Measurements from ENCODE around the gene TRIM66. TPM values are rescaled to one million over a fixed set of nuclear protein-coding genes. Genes with fewer than 3 reads are reported as not detected.

TRIM66 gene
- total RNA-seq, 2 experiments from 2014 or later: 24.7 to 28.4 TPM

DNA sequence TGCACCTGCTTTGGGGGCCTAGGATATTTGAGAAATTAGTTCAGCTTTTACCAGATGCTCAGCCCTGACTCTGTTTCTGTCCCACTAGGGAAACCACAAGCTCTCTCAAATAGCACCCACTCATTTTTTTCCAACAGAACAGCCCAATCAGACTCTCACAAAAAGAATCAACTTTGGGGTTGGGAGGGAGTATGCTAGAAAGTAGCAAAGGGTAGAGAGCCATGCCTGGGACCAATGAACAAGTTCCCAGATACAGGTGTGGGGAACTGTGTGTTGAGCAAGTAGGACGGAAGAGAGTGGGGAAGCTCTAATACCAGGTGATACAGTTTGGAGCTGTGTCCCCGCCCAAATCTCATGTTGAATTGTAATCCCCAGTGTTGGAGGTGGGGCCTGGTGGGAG lies 41.1 kb downstream of the TRIM66 start:
- DNase-seq: peak; percentile 16
- intact Hi-C loops (cut with micrococcal nuclease): no loop called here
- H3K4me3 Mint-ChIP-seq: no peak overlapping the region
- POLR2A ChIA-PET: no interaction called here
- CTCF ChIA-PET: no interaction called here
- peaks cover 5% of the 10 kb centered on the region for H3K9me3 Mint-ChIP-seq
- peaks cover 58% of the 10 kb centered on the region for H3K36me3 Mint-ChIP-seq (ENCODE audit: low read depth)
- H3K27ac Mint-ChIP-seq: peak overlapping the region; percentile 36
- H3K27me3 Mint-ChIP-seq: no peaks in the 10 kb centered on the region
- TF ChIP-seq, protein P1, sequence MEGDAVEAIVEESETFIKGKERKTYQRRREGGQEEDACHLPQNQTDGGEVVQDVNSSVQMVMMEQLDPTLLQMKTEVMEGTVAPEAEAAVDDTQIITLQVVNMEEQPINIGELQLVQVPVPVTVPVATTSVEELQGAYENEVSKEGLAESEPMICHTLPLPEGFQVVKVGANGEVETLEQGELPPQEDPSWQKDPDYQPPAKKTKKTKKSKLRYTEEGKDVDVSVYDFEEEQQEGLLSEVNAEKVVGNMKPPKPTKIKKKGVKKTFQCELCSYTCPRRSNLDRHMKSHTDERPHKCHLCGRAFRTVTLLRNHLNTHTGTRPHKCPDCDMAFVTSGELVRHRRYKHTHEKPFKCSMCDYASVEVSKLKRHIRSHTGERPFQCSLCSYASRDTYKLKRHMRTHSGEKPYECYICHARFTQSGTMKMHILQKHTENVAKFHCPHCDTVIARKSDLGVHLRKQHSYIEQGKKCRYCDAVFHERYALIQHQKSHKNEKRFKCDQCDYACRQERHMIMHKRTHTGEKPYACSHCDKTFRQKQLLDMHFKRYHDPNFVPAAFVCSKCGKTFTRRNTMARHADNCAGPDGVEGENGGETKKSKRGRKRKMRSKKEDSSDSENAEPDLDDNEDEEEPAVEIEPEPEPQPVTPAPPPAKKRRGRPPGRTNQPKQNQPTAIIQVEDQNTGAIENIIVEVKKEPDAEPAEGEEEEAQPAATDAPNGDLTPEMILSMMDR (IDR thresholded peaks at IDR 0.05): no peak
- H3K4me1 Mint-ChIP-seq (ENCODE audit: low read depth): peaks cover 11% of the 10 kb centered on the region
- no peak for ATAC-seq

DNA sequence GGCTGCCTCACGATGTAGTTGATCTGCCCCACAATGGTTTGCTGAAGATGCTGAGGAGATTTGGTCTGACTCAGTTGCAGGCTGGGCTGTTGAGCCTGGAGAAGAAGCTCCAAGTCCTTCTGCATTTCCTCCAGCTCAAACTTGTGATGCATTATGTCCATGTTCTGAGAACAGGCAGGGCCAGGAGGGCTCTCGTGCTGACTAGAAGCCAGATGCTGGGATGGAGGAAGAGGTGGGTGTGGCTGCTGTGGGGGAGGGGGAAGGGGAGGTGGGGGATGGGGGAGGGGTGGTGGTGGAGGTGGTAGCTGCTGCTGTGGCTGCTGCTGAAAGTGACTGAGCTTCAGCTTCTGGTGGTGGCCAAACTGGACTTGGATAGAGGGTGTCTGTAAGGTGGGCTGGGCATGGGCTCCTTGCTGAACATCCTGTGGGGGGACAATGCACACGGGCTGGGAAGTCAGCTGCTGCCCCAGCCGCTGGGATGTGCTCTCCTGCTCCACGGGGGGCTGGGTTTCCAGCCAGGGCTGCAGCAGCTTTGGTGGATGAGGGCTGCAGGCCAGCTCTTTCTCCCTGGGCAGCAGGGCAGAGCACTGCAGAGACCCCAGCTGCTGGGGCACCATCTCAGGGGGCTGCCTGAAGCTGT lies 42.1 kb downstream of the TRIM66 start:
- Mint-ChIP-seq H3K9me3 (peaks cover 5% of the 10 kb centered on the region), H3K36me3 (ENCODE audit: low read depth) (peaks cover 64% of the 10 kb centered on the region), H3K4me1 (ENCODE audit: low read depth) (peaks cover 11% of the 10 kb centered on the region), H3K27me3 (no peaks in the 10 kb centered on the region), H3K27ac (no peak overlapping the region), H3K4me3 (no peak overlapping the region)
- CTCF ChIA-PET: interaction anchor here (1.3 to 1.5 kb wide), 2 partner anchors 9 to 12 kb away, joined by 4 read pairs; no protein-coding TSS in a partner anchor
- intact Hi-C loops (cut with micrococcal nuclease): no loop called here
- TF ChIP-seq, protein P1 (IDR thresholded peaks at IDR 0.05): no peak
- ATAC-seq (no peak), DNase-seq (no peak)
- POLR2A ChIA-PET: interaction anchor here (1.0 to 1.6 kb wide), 2 partner anchors 35 to 42 kb away, joined by 3 to 4 read pairs; no protein-coding TSS in a partner anchor

DNA sequence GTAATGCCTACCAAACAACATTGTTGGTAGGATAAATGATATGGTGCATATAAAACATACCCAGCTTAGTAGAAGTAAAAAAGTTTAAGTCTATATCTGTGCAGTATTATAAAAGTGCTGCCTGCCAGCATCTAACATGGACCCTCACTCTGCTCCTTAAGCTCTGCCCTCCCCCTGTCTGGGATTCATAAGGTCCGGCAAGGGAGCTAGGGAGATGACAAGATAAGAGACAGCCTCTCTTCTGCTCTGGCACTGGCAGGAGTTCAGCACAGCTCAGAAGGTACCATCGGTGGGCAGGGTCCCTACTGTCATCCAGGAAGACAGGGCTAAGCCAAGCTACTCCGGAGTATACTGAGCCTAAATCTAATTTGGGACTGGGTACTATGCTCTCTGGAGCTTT lies 42.8 kb downstream of the TRIM66 start:
- no peaks in the 10 kb centered on the region for H3K27me3 Mint-ChIP-seq
- no peak overlapping the region for H3K4me3 Mint-ChIP-seq
- TF ChIP-seq, protein P1 (IDR thresholded peaks at IDR 0.05): no peak
- peaks cover 64% of the 10 kb centered on the region for H3K36me3 Mint-ChIP-seq (ENCODE audit: low read depth)
- peaks cover 11% of the 10 kb centered on the region for H3K4me1 Mint-ChIP-seq (ENCODE audit: low read depth)
- H3K27ac Mint-ChIP-seq: no peak overlapping the region
- ChIA-PET POLR2A (interaction anchor here (1.6 kb wide), 1 partner anchor 42 kb away, joined by 4 read pairs; no protein-coding TSS in a partner anchor), CTCF (interaction anchor here (0.8 to 1.5 kb wide), 3 partner anchors 8 to 11 kb away, joined by 3 to 4 read pairs (median 4); no protein-coding TSS in a partner anchor)
- DNase-seq (no peak), ATAC-seq (no peak)
- intact Hi-C loops (cut with micrococcal nuclease): no loop called here
- H3K9me3 Mint-ChIP-seq: peaks cover 5% of the 10 kb centered on the region

DNA sequence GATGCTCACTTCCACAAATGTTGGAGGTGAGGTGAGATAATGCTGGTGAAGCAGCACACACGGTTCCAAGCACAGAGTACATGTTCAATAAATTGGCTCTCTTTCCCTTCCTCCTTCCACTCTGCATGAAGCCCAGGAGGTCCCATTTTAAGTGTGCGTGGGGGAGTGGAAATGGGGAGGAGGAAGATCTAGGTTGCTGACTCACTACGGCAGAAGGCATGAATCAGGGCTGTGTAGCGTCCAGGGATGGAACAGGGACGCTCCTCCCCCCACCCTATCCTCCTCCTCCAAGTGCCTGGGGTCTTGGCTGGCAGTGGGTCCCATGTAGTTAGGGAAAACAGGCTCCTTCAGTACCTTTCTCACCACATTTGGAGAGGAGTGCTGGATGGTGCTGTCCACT lies 44.2 kb downstream of the TRIM66 start:
- Mint-ChIP-seq H3K27me3 (no peaks in the 10 kb centered on the region), H3K4me1 (ENCODE audit: low read depth) (peaks cover 11% of the 10 kb centered on the region), H3K36me3 (ENCODE audit: low read depth) (peaks cover 69% of the 10 kb centered on the region), H3K4me3 (no peak overlapping the region), H3K27ac (no peak overlapping the region), H3K9me3 (peaks cover 5% of the 10 kb centered on the region)
- TF ChIP-seq, protein P1 (IDR thresholded peaks at IDR 0.05): no peak
- intact Hi-C loops (cut with micrococcal nuclease): no loop called here
- ChIA-PET CTCF (no interaction called here), POLR2A (no interaction called here)
- ATAC-seq (no peak), DNase-seq (no peak)

DNA sequence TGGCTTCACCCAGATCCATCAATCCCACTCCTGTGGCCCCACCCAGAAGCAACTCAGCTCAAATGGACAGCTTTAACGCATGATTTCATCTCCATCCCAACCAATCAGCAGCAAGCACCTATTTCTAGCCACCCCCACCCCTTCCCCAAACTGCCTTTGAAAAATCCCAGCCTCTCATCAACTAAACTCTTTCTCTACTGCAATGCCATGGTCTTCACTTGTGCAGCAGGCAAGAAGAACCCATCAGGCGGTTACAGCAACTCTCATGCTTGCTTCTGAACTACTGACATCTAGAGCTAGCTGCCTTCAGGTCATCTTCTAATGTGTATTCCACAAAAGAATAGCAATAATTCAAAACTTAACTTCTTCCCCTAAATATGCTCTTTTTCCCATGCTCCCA lies 46.3 kb downstream of the TRIM66 start:
- intact Hi-C loops (cut with micrococcal nuclease): no loop called here
- no peak for DNase-seq
- TF ChIP-seq, protein P1 (IDR thresholded peaks at IDR 0.05): no peak
- CTCF ChIA-PET: no interaction called here
- POLR2A ChIA-PET: no interaction called here
- peaks cover 57% of the 10 kb centered on the region for H3K36me3 Mint-ChIP-seq (ENCODE audit: low read depth)
- H3K27ac Mint-ChIP-seq: no peak overlapping the region
- no peak overlapping the region for H3K4me3 Mint-ChIP-seq
- no peaks in the 10 kb centered on the region for H3K27me3 Mint-ChIP-seq
- no peak for ATAC-seq
- peaks cover 1% of the 10 kb centered on the region for H3K4me1 Mint-ChIP-seq (ENCODE audit: low read depth)
- peaks cover 5% of the 10 kb centered on the region for H3K9me3 Mint-ChIP-seq

All from activated CD8-positive, alpha-beta T cell treated with anti-CD3 and anti-CD28 coated beads for 36 hours (primary cell).